ENCODE results near the gene CPXM1.

The CPXM1 gene

DNA sequence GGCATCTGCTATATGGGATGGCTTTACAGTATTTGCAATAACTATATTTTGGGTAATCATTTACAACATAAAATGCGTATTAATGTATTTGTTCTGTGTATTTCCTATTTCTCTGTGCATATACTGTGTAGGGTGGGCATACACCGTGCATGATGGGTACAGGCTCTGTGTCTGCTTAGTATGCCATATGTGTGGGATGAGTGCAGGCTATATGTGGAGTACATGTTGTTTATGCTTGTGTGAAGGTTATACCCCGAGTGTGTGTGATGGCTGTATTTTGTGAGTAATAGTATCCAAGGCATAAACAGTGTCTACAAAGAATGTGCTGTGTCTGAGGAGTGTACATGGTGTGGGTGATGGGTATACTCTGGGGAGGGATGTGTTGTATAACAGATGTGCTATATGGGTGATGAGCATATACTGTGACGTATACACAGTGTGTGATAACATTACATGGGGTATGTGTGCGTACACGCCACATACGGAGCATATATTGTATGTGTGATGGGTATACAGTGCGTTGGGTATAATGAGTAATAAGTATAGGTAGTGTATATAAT, 52.7 kb downstream of the CPXM1 start:
- DNase-seq = no peak

DNA sequence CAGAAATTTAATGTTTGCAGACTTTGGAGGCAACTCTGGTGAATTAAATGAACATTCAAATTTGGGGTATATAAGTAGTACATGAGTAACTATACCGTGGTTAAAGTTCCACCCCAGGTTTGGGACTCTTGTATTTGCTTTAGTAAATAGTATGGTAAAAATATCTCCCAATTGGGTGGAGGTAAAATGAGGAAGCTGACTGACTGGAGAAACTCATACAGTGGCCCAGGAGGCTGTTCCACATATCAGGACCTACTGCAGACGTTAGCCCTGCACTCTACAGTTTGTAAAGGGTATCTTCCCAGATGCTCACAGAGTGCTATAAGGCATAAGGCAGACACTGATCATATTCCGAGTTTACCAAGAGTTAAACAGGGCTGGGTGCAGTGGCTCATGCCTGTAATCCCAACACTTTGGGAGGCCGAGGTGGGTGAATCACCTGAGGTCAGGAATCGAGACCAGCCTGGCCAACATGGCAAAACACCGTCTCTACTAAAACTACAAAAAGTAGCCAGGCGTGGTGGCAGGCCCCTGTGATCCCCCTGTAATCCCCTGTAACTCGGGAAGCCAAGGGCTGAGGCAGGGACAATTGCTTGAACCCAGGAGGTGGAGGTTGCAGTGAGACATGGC, 53.7 kb downstream of the CPXM1 start:
- DNase-seq = no peak

DNA sequence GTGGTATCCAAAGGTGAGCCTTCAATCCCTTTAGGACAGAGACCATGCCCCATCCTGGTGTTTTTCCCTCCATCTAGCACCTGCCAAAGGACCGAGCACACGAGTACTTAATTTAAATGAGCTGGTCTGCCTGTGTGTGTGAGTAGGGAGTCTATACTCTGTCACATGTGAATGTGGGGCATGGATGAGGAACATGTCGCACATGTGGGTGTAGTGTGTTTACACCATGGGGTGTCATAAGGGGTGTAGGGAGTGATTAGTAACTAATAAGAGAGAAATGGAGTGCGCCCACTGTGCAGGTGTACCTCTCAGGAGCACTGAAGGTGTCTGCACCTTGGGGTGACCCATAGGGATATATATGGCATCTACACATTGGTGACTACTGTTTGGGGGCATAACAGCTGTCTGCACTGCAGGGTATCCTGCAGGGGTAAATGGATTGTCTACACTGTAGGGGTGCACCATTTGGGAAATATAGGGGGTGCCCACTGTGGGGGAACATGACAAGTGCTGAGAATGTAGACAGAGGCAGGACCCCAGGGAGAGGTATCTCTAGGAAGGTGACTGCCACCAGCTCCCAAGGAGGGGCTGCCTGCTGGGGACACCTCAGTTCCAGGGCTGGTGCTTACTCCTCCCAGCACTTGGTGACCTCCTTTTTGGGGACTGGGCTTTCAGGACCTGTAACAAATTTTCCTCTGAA, 54.3 kb downstream of the CPXM1 start:
- no peak for DNase-seq

DNA sequence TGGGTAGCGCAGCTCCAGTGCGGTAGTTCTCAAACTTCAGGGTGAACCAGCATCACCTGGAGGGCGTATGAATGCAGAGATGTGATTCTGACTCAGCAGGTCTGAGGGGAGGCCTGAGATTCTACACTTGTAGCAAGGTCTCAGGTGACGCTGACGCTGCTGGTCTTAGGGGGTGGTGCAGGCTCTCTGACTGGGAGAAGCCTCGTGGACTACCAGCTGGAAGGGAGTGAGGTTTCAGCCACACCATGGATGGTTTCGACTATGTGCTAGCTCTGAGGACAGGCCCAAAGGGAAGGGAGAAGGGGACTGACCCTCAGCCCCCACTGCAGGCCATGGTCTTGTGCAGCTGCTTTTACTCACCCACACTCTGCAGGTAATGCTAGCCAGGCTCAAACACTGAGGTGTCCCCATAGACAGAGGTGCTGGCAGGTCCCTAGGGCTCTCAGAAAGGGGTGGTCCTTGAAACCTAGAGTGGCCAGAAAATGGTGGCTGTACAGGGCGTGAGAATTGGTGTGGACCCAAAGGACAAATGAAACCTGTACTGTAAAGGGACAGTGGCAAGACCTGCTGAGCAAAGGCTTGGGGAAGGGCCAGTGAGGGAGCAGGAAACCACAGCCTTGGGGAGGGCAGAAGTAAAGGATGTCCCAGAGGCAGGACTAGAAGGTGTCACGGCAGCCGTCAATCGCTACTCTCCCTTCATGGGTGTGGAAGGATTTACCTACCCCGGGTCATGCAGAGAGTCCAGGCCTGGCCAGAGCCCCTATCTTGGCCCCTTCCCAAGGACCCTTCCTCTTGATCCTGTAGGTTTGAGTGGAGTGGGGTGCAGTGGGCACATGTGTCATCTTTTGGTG, 55.1 kb downstream of the CPXM1 start:
- no peak for DNase-seq
